DMS 273 treated with DMSO at 0.1 percent for 48 hours (cell line): ENCODE results near the gene STKLD1.
"Not testable (repeated sequence)": the region's sequence is repeated elsewhere in the genome, so short reads cannot be mapped to it uniquely, and the experiment has no call there.

Source experiments
- DNase-seq: peaks from one replicate; lab custom pipeline; 2025; lab: John Stamatoyannopoulos, UW

The STKLD1 gene

DNA sequence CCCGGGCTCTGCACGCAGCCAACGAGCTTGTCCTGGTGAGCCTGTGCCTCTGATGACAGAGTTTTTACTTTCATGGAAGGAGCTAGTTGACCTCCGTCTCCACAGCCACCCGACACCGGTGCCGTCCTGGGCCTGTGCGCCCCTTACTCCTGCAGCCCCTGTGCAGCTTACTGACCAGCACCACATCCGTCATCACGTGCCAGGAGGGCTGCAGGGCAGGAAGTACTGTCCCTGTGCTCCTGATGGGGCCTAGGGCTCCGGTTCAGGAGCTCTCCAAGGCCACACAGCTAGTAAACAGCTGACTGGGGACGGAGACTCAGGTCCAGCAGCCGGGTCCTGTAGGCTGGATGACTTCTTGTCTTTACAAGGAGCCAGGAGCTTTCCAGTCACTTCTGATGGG, 10.2 kb downstream of the STKLD1 start:
- no peak for DNase-seq

- DNase-seq = no peak
Observed at GRCh38 chr9:133387680-133388079, 11.5 kb downstream of the STKLD1 start.

- DNase-seq = no peak
Observed at GRCh38 chr9:133389025-133389557, 12.9 kb downstream of the STKLD1 start.

- DNase-seq = no peak
Observed at GRCh38 chr9:133389562-133389961, 13.4 kb downstream of the STKLD1 start.

GRCh38 chr9:133390713-133391112, 14.5 kb downstream of the STKLD1 start:
- DNase-seq = no peak

GRCh38 chr9:133391449-133391848, 15.3 kb downstream of the STKLD1 start:
- not testable (repeated sequence) for DNase-seq

GRCh38 chr9:133392308-133392707, 16.1 kb downstream of the STKLD1 start:
- DNase-seq = not testable (repeated sequence)

- no peak for DNase-seq
Observed at GRCh38 chr9:133393399-133393798, 17.2 kb downstream of the STKLD1 start.

- DNase-seq = no peak
Observed at GRCh38 chr9:133394687-133395271, 18.6 kb downstream of the STKLD1 start.

GRCh38 chr9:133396952-133397351, 20.8 kb downstream of the STKLD1 start:
- DNase-seq = no peak

DNA sequence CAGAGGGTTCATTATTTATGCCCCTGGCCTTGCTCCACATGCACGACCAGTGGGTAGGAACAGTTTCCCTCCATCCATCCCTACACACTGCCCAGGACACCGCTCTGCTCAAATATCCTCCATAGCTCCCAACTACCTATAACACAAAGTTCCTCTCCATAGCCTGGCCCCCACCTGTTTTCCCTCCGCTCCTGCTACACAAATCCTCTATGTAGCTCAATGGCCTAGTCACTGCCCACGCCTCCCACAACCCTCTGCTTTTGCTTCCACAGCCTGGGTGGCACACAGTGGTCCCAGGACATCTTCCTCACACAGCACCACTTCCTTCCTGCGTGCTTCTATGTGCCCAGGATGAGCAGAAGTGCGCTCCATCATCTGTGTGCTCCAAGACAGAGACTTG, 21.2 kb downstream of the STKLD1 start:
- DNase-seq = no peak

DNA sequence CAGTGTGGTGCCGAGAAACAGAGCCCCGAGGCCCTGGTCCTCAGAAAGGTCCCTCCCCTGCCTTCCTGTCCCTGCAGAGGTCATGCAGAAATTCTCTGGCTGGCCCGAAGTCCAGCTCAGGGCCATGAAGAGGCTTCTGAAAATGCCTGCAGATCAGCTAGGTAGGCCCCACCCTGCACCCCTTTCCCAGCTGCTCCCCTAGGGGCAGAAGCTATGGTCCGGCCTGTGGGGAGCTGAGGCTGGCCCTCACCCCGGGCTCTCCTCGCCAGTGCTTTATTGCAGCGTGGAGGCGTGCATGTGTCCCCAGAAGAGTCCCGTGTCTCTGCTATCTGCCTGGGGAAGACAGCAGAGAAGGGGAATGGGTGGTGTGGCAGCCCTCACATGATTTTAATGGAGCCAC, 21.7 kb downstream of the STKLD1 start:
- DNase-seq = no peak

- DNase-seq = no peak
Observed at GRCh38 chr9:133400292-133400691, 24.1 kb downstream of the STKLD1 start.

DNA sequence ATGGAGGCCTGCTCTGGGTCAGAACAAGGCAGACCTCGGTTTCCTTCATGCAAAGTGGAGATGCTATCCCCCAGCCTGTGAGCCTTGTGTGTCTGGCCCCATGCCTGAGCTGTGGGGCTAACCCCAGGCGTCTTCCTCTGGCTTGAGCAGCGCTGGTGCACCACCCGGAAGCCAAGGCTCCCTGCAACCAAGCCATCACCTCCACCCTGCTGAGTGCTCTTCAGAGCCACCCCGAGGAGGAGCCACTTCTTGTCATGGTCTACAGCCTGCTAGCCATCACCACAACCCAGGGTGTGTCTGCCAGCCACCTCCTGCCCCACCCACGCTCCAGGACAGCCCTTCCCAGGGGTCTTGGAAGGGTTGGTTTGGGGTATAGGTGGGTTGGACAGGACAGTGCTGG, 25.4 kb downstream of the STKLD1 start:
- DNase-seq = no peak

- DNase-seq = no peak
Observed at GRCh38 chr9:133402689-133403088, 26.5 kb downstream of the STKLD1 start.

DNA sequence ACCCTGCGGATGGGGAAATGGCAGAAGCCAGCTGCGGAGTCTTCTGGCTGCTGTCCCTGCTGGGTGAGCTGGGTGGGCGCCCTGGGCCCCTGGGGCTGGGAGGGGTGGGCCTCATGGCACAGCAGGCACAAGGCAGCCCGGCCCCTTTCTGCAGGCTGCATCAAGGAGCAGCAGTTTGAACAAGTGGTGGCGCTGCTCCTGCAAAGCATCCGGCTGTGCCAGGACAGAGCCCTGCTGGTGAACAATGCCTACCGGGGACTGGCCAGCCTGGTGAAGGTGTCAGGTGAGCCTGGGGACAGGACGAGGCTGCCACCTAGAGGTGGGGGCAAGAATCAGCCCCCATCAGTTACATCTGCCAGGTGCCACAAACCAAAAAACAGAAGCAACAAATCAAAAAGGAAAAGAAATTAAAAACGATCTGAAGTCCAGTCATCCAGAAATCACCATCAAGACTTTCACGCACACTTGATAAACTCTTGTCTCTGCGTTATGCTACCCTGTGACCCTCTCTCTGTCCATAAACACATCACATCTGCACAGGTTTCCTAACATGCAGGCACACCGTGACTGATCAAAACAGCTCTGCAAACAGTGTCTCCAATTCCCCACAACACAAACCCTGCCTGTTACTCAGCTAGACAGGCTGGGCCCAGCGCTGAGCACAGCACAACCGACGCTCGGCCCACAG, 27.7 kb downstream of the STKLD1 start:
- no peak for DNase-seq

DNA sequence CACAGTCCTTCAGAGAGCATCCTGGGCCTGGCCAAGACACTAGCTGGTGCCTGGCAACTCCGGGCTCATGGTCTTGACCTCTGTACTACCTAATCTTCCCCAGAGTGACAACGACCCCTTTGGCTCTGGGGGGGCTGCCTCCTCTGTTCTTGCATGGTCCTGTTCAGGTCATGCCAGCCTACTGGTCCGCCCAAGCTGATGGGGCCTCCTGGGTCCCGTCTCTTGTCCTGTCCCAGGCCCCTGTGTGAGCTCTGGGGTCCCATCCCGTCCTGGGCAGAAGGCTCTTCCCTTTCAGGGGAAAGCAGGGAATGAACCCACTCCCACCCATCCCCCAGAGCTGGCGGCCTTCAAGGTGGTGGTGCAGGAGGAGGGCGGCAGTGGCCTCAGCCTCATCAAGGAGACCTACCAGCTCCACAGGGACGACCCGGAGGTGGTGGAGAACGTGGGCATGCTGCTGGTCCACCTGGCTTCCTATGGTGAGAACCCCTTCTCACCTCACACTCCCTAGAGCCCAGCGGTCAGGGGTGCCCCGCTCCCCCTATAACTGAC, 28.4 kb downstream of the STKLD1 start:
- DNase-seq = no peak

GRCh38 chr9:133405508-133406438, 29.6 kb downstream of the STKLD1 start:
- DNase-seq = no peak

DNA sequence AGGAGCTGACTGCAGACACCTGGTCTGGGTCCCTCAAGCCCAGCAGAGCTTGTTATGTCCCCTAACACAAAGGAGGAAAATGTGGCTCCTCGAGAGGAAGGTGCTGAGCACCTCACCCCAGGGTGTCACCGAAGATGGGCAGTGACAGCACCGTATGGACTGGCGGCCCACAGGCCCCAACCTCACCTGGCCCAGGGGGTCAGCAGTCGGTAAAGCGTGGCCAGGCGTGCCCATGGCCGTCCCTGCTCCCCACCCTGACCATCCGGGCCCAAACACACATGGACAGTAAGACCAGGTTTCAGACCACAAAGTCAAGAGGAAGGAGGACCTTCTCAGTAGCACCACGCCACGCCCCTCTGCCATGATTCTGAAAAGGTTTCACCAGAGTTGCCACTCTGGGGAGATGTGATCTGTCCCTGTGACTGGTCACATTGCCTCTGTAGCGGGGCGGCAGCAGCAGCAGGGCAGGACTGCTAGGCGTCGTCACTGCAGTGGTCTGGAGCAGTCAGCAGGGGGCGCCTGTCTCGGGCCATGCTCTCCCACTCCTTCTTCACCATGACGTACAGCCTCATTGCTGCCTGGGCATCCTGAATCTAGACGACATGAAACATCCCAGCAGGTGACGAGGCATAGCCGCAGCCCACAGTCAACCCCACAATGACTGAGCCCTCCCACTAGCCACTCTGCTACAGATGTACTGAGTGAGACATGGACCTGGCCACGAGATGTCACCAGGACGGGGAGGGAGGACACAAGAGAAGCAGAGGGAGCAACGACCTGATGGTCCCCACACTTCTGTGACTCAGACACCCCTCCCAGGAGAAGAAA, 30.5 kb downstream of the STKLD1 start:
- no peak for DNase-seq

DNA sequence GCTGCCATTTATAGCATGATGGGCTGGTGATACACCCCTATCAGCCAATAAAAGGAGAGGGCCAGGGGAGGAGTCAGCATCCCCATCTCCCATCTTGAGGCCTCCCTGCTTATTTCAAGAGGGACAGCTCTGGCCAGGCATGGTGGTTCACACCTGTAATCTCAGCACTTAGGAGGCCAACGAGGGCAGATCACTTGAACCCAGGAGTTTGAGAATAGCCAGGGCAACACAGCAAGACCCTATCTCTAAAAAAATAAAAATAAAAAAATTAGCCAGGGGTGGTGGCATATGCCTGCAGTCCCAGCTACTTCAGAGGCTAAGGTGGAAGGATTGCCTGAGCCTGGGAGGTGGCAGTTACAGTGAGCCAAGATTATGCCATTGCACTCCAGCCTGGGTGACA, 31.9 kb downstream of the STKLD1 start:
- DNase-seq = no peak

DNA sequence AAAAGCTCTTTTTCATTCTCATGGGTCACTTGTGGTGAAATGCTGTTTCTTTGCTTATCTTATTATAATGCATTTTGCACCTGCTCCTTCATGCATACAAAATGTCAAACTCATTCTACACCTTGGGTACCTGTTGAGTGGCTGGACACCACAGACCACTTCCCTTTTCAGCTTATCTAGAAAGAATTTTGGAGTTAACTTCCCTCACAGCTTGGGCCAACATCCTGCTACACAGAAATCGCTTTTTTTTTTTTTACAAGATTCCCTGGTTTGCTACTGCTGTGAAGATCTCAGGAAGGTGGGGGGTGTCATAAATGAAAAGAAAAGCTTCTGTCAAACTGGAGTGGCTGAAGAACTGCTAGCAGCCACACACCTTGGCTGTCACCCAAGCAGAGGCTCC, 39.0 kb downstream of the STKLD1 start:
- DNase-seq = no peak
